ENCODE results near the gene MYF5. TPM values are rescaled to one million over a fixed set of nuclear protein-coding genes. Genes with fewer than 3 reads are reported as not detected.

Gene MYF5
- total and polyA plus RNA-seq, 9 of the 15 experiments (the other 6 are each of a cell fraction or from before 2014, with no cell fraction given): not detected

DNA sequence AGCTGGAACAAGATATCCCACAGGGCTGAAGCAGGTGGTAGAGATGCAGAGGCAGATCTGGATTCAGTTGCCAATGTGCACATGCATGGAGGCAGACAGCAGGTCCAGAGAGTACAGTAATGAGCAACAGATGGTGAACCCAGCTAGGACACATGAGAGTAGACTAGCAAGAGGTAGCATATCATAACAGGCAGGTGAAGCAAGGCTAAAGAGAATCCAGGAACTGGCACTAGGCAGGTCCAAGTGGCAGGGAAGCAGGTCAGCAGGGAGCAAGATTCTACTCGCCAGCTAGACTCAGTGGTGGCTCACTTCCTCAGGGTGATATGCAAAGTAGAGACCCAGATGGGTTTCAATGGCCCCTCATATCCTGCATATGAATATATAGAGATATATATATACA, 24.6 kb upstream of the MYF5 start:
- Histone ChIP-seq H3K27ac (ENCODE audit: extremely low read depth, low read depth, low read length) (no peak overlapping the region), H3K4me2 (ENCODE audit: insufficient read depth, low read length) (no peak overlapping the region), H3K4me1 (replicated peaks in 1 of 2; ENCODE audit: control insufficient read depth in 2 of 2, insufficient read depth in 2 of 2, low read length in 2 of 2) (no peaks in the 10 kb centered on the region), H3K4me3 (no peak overlapping the region), H4K20me1 (replicated peaks; ENCODE audit: control insufficient read depth, insufficient read depth, low read length) (no peaks in the 10 kb centered on the region), H3K9me3 (replicated peaks; ENCODE audit: control insufficient read depth, insufficient read depth, low read depth, low read length) (no peaks in the 10 kb centered on the region), H3K79me2 (ENCODE audit: control insufficient read depth, insufficient read depth, low read length) (no peaks in the 10 kb centered on the region), H3K9me1 (ENCODE audit: control insufficient read depth, insufficient read depth, low read length) (no peaks in the 10 kb centered on the region), H3K27me3 (ENCODE audit: control insufficient read depth in 2 of 2, insufficient read depth in 2 of 2, low read length in 2 of 2) (no peaks in the 10 kb centered on the region), H3K9ac (ENCODE audit: insufficient read depth in 1 of 2, low read depth in 2 of 2, low read length in 2 of 2) (no peak overlapping the region), H3K36me3 (ENCODE audit: control insufficient read depth, insufficient read depth, low read length) (no peaks in the 10 kb centered on the region), H2AFZ (ENCODE audit: low read depth, low read length) (no peak overlapping the region)
- intact Hi-C loops (cut with micrococcal nuclease) (no loop called here), in situ Hi-C loops (cut with MboI) (no loop called here)
- no peak for ATAC-seq
- no peak for FAIRE-seq
- POLR2A ChIA-PET: no interaction called here
- WGBS (ENCODE audit: insufficient coverage, low coverage, missing lambda C conversion rate): 6% methylated on average over 1 of the region's 1 CpG
- CTCF ChIA-PET (ENCODE audit: low intra/inter-chr PET ratio): no interaction called here
- no peak for TF ChIP-seq ZNF512 (tag; IDR thresholded peaks at IDR 0.05)
- no peak for TF ChIP-seq HNRNPH1 (optimal IDR thresholded peaks at IDR 0.05; ENCODE audit: low read depth, low read length)
- TF ChIP-seq, protein P1, sequence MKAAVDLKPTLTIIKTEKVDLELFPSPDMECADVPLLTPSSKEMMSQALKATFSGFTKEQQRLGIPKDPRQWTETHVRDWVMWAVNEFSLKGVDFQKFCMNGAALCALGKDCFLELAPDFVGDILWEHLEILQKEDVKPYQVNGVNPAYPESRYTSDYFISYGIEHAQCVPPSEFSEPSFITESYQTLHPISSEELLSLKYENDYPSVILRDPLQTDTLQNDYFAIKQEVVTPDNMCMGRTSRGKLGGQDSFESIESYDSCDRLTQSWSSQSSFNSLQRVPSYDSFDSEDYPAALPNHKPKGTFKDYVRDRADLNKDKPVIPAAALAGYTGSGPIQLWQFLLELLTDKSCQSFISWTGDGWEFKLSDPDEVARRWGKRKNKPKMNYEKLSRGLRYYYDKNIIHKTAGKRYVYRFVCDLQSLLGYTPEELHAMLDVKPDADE (conservative IDR thresholded peaks at IDR 0.05; ENCODE audit: control insufficient read depth, low read depth, low read length): no peak
- no peak for TF ChIP-seq RAD21 (CRISPR knock-in tag; conservative IDR thresholded peaks at IDR 0.05 in 1 of 2, IDR thresholded peaks at IDR 0.05 in 1 of 2)
- no peak for TF ChIP-seq ZNF77 (CRISPR knock-in tag; IDR thresholded peaks at IDR 0.05)
- TF ChIP-seq C11orf30 (IDR thresholded peaks at IDR 0.05; ENCODE audit: low read depth): no peak
- TF ChIP-seq MYC (IDR thresholded peaks at IDR 0.05; ENCODE audit: low read depth, low read length): no peak
- TF ChIP-seq MYC (CRISPR knock-in tag; IDR thresholded peaks at IDR 0.05; ENCODE audit: borderline replicate concordance, low read depth): no peak
- BruUV-seq (replicated peaks): no TSS peak
- no peak for DNase-seq (ENCODE audit: extremely low read depth in 1 of 4, low spot score in 3 of 4)

Measured in K562 (cell line).